ENCODE results near the gene PIK3R3. TPM values are rescaled to one million over a fixed set of nuclear protein-coding genes. Genes with fewer than 3 reads are reported as not detected.

Gene PIK3R3
- total and polyA plus RNA-seq, 9 of the 15 experiments (the other 6 are each of a cell fraction or from before 2014, with no cell fraction given): 1.4 to 7.7 (median 4.6) TPM

GRCh38 chr1:46159516-46159915 lies 27.1 kb upstream of the PIK3R3 start (continued):
- TF ChIP-seq E2F1 (CRISPR knock-in tag; IDR thresholded peaks at IDR 0.05): no peak
- no peak for TF ChIP-seq ZNF134 (CRISPR knock-in tag; conservative IDR thresholded peaks at IDR 0.05)

- H3K4me3 ChIP-seq: no peak overlapping the region
- ChIA-PET CTCF (ENCODE audit: low intra/inter-chr PET ratio) (no interaction called here), POLR2A (interaction anchor here (0.5 to 2.7 kb wide), 22 partner anchors 8 to 1437 kb away, joined by 3 to 15 read pairs (median 4); partner anchors contain the start of genes PIK3R3 and PRDX1)
- in situ Hi-C loops (cut with MboI) (no loop called here), intact Hi-C loops (cut with micrococcal nuclease) (loop anchor here (1.0 kb wide), 1 partner anchor 25 kb away; no protein-coding TSS in a partner anchor)
- no peak overlapping the region; the same call in 1 of the 2 replicates for H2AFZ ChIP-seq (ENCODE audit: low read depth, low read length)
- H3K4me1 ChIP-seq (replicated peaks in 1 of 2; ENCODE audit: control insufficient read depth in 2 of 2, insufficient read depth in 2 of 2, low read length in 2 of 2): peaks cover 36 to 42% of the 10 kb centered on the region in 2 experiments
- H3K27me3 ChIP-seq (ENCODE audit: control insufficient read depth in 2 of 2, insufficient read depth in 2 of 2, low read length in 2 of 2): peaks cover 4 to 7% of the 10 kb centered on the region in 2 experiments
- ATAC-seq (peak; percentile 94), DNase-seq (ENCODE audit: extremely low read depth in 1 of 4, low spot score in 3 of 4) (peak; percentile 88 to 93 (median 90)), FAIRE-seq (peak; percentile 88)
- TSS peak; percentile 100 for BruUV-seq (replicated peaks)
- H3K27ac ChIP-seq (ENCODE audit: extremely low read depth, low read depth, low read length): peak overlapping the region; percentile 42; the same call in 1 of the 3 replicates
- 7% methylated on average over 13 of the region's 13 CpGs for WGBS (ENCODE audit: insufficient coverage, low coverage, missing lambda C conversion rate)
- H3K79me2 ChIP-seq (ENCODE audit: control insufficient read depth, insufficient read depth, low read length): no peaks in the 10 kb centered on the region
- peak overlapping the region in 1 of 2 experiments; percentile 12; a peak in 1 of 4 replicates for H3K9ac ChIP-seq (ENCODE audit: insufficient read depth in 1 of 2, low read depth in 2 of 2, low read length in 2 of 2)
- no peaks in the 10 kb centered on the region for H4K20me1 ChIP-seq (replicated peaks; ENCODE audit: control insufficient read depth, insufficient read depth, low read length)
- no peaks in the 10 kb centered on the region for H3K9me1 ChIP-seq (ENCODE audit: control insufficient read depth, insufficient read depth, low read length)
- peak overlapping the region; percentile 60 for H3K4me2 ChIP-seq (ENCODE audit: insufficient read depth, low read length)
- H3K36me3 ChIP-seq (ENCODE audit: control insufficient read depth, insufficient read depth, low read length): no peaks in the 10 kb centered on the region
- 0 out of 2 replicates have a peak, but pooled peaks cover 3% of the 10 kb centered on the region for H3K9me3 ChIP-seq (replicated peaks; ENCODE audit: control insufficient read depth, insufficient read depth, low read depth, low read length)
- TF ChIP-seq SRSF7 (optimal IDR thresholded peaks at IDR 0.05; ENCODE audit: low read depth, low read length) (no peak), XRCC3 (IDR thresholded peaks at IDR 0.05) (no peak), ELF2 (CRISPR knock-in tag; IDR thresholded peaks at IDR 0.05) (no peak), RBM14 (IDR thresholded peaks at IDR 0.05; ENCODE audit: borderline replicate concordance, insufficient read depth, low read depth, low read length) (no peak), DMBX1 (CRISPR knock-in tag; IDR thresholded peaks at IDR 0.05; ENCODE audit: borderline replicate concordance) (peak; percentile 93), MEF2D (tag; conservative IDR thresholded peaks at IDR 0.05; ENCODE audit: low read depth) (peak; percentile 91), NCOA2 (IDR thresholded peaks at IDR 0.05; ENCODE audit: partially characterized antibody in 2 of 2) (peak in 1 of 2 experiments; percentile 71), RBM17 (IDR thresholded peaks at IDR 0.05; ENCODE audit: borderline replicate concordance, low read depth, low read length) (no peak), ESRRA (IDR thresholded peaks at IDR 0.05; ENCODE audit: borderline replicate concordance, low read depth) (peak; percentile 63; the same call in 1 of the 2 replicates), SMC3 (conservative IDR thresholded peaks at IDR 0.05; ENCODE audit: insufficient read depth, low read depth, low read length) (0 out of 2 replicates have a peak, but pooled peaks have one; percentile 4), IRF2 (CRISPR knock-in tag; IDR thresholded peaks at IDR 0.05) (no peak), BCL6 (CRISPR knock-in tag; IDR thresholded peaks at IDR 0.05) (no peak), ZC3H4 (CRISPR knock-in tag; IDR thresholded peaks at IDR 0.05; ENCODE audit: borderline replicate concordance) (no peak), EP300 (IDR thresholded peaks at IDR 0.05; ENCODE audit: low read length) (peak; percentile 98), ELF1 (tag; IDR thresholded peaks at IDR 0.05) (no peak), ESRRB (CRISPR knock-in tag; IDR thresholded peaks at IDR 0.05; ENCODE audit: borderline replicate concordance) (no peak), BACH1 (tag; IDR thresholded peaks at IDR 0.05) (peak; percentile 54; the same call in 1 of the 2 replicates), PTRF (tag; IDR thresholded peaks at IDR 0.05) (no peak)
Observed at GRCh38 chr1:46158312-46159281, 26.2 kb upstream of the PIK3R3 start.

All from K562 (cell line).